Measurements from ENCODE around the gene FRMD8. TPM values are rescaled to one million over a fixed set of nuclear protein-coding genes. Genes with fewer than 3 reads are reported as not detected.
A peak's percentile ranks its signal among the peaks of the same experiment; 100 is the strongest.

FRMD8 gene
- total and polyA plus RNA-seq, 8 donors = 15.0 to 28.9 (median 17.3) TPM

- Histone ChIP-seq H3K4me1 (peaks cover 36 to 51% (median 44%) of the 10 kb centered on the region in 3 donors), H3K27me3 (no peaks in the 10 kb centered on the region), H3K4me3 (peak overlapping the region in 2 of 4 donors; percentile 81 to 93), H3K36me3 (peaks cover 0 to 25% (median 0%) of the 10 kb centered on the region in 3 donors), H3K27ac (peak overlapping the region; percentile 98 to 99 (median 99)), H3K9me3 (no peaks in the 10 kb centered on the region)
- intact Hi-C loops (cut with DNase I) = loop anchor here in 1 of 3 donors (5.0 kb wide), 1 partner anchor 82 kb away; no protein-coding TSS in a partner anchor
- FAIRE-seq (no peak), DNase-seq (peak in 1 of 6 donors; percentile 6), ATAC-seq (no peak)
- no peak for TF ChIP-seq CTCF (IDR thresholded peaks at IDR 0.05)
- WGBS, 2 donors = 31 to 48% methylated on average over 2 of the region's 2 CpGs
Measured at GRCh38 chr11:65420506-65420905, 34.1 kb downstream of the FRMD8 start.

GRCh38 chr11:65420979-65421793, 34.7 kb downstream of the FRMD8 start:
- peak overlapping the region; percentile 98 to 99 (median 99) for H3K27ac ChIP-seq
- ATAC-seq (peak; percentile 21 to 60 (median 43)), FAIRE-seq (no peak), DNase-seq (peak; percentile 85 to 96 (median 94))
- 3% methylated on average over 15 of the region's 15 CpGs for WGBS, 2 donors
- no peaks in the 10 kb centered on the region for H3K27me3 ChIP-seq
- intact Hi-C loops (cut with DNase I) = loop anchor here in 1 of 3 donors (5.0 kb wide), 1 partner anchor 81 kb away; no protein-coding TSS in a partner anchor
- no peaks in the 10 kb centered on the region for H3K9me3 ChIP-seq
- H3K4me1 ChIP-seq = peaks cover 36 to 47% (median 44%) of the 10 kb centered on the region in 3 donors
- TF ChIP-seq CTCF (IDR thresholded peaks at IDR 0.05) = no peak
- H3K4me3 ChIP-seq = peak overlapping the region; percentile 13 to 93 (median 78)
- H3K36me3 ChIP-seq = peaks cover 0 to 31% (median 0%) of the 10 kb centered on the region in 3 donors

GRCh38 chr11:65421794-65422632, 35.6 kb downstream of the FRMD8 start:
- Histone ChIP-seq H3K27me3 (no peaks in the 10 kb centered on the region), H3K4me3 (peak overlapping the region; percentile 45 to 93 (median 78)), H3K4me1 (peaks cover 30 to 44% (median 39%) of the 10 kb centered on the region in 3 donors), H3K27ac (peak overlapping the region; percentile 98 to 99 (median 99)), H3K36me3 (peaks cover 0 to 37% (median 0%) of the 10 kb centered on the region in 3 donors), H3K9me3 (no peaks in the 10 kb centered on the region)
- FAIRE-seq (no peak), ATAC-seq (peak; percentile 16 to 52 (median 41)), DNase-seq (peak; percentile 97 to 100 (median 98))
- 0 to 1% methylated on average over 63 to 68 of the region's 68 CpGs for WGBS, 2 donors
- no peak for TF ChIP-seq CTCF (IDR thresholded peaks at IDR 0.05)
- intact Hi-C loops (cut with DNase I) = loop anchor here in 2 of 3 donors (2.0 to 5.0 kb wide), 2 partner anchors 77 to 80 kb away; partner anchors contain the start of gene MALAT1 (in 1 of the 2)

- H3K4me3 ChIP-seq = peak within 1 kb of the TSS; percentile 45 to 93 (median 78)
- peak; percentile 94 to 100 (median 97) for DNase-seq
- no peaks in the 10 kb centered on the region for H3K27me3 ChIP-seq
- peak within 1 kb of the TSS; percentile 98 to 99 (median 99) for H3K27ac ChIP-seq
- TF ChIP-seq CTCF (IDR thresholded peaks at IDR 0.05) = no peak
- no peak for FAIRE-seq
- peaks cover 22 to 40% (median 30%) of the 10 kb centered on the region in 3 donors for H3K4me1 ChIP-seq
- 6% methylated on average over 40 of the region's 40 CpGs for WGBS, 2 donors
- no peaks in the 10 kb centered on the region for H3K9me3 ChIP-seq
- intact Hi-C loops (cut with DNase I) = loop anchor here in 2 of 3 donors (2.0 to 5.0 kb wide), 2 partner anchors 76 to 79 kb away; partner anchors contain the start of gene MALAT1 (in 1 of the 2)
- peaks cover 0 to 37% (median 0%) of the 10 kb centered on the region in 3 donors for H3K36me3 ChIP-seq
- ATAC-seq = peak; percentile 5 to 45 (median 21)
Measured at GRCh38 chr11:65422633-65423515, 36.4 kb downstream of the FRMD8 start, which contains the start of gene NEAT1. TSS of gene NEAT1 (plus strand) at chr11:65422798.

Measured in pancreas (tissue), 10 donors.